SU-DHL-6 (cell line): Measurements from ENCODE around the gene PIEZO1.

Experiments used
- EZH2phosphoT487 ChIP-seq: fragments of 200-600 bp; sonication (generic), shearing (Covaris generic); conservative IDR thresholded peaks from 2 replicates; pipeline ENCODE4 v1.6.1; 2018; ENCODE audit warnings: mild to moderate bottlenecking, antibody characterized with exemption, low read length, moderate library complexity, mixed read lengths
- TF ChIP-seq, protein P1 (sequence below): fragments of 200-600 bp; sonication (generic); IDR thresholded peaks from one replicate; pipeline ENCODE4 v1.5.1; 2017; ENCODE audit warnings: antibody characterized with exemption, mild to moderate bottlenecking, low read length, moderate library complexity; ENCODE audit not compliant: insufficient read depth, poor library complexity, severe bottlenecking

DNA sequence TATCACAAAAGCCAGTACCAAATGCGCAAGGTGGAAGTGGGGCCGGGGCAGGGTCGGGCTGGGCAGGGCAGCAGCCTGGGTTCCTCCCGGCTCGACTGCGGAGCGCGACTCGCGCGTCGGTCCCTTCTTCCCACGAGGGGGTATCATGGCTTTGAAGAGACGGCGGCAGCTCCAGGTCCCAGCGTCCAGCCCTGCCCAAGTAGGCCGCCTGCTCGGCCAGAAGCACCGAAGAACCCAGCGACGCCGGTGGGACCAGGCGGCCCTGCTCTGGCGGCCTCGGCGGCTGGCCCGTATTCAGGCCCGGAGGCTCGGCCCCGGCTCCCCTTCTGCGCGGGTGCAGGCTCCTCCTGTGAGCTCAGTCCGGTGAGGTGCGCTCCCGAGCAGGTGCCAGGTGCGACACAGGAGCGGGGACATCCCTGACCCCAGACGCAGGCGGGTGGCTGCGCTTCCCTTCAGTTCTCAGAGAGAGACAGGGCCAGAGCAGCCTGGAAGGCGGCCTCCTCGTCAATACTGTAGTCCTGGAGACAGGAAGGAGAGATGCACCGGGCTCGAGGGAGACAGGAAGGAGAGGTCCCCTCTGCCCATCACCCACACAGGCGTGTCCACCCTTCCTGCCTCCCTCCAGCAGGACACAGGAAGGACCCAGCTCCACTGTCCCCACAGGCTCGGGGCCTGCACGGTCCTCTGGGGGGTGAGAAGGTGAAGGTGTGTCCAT, 87.7 kb downstream of the PIEZO1 start:
- TF ChIP-seq, protein P1, sequence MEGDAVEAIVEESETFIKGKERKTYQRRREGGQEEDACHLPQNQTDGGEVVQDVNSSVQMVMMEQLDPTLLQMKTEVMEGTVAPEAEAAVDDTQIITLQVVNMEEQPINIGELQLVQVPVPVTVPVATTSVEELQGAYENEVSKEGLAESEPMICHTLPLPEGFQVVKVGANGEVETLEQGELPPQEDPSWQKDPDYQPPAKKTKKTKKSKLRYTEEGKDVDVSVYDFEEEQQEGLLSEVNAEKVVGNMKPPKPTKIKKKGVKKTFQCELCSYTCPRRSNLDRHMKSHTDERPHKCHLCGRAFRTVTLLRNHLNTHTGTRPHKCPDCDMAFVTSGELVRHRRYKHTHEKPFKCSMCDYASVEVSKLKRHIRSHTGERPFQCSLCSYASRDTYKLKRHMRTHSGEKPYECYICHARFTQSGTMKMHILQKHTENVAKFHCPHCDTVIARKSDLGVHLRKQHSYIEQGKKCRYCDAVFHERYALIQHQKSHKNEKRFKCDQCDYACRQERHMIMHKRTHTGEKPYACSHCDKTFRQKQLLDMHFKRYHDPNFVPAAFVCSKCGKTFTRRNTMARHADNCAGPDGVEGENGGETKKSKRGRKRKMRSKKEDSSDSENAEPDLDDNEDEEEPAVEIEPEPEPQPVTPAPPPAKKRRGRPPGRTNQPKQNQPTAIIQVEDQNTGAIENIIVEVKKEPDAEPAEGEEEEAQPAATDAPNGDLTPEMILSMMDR = no peak
- TF ChIP-seq EZH2phosphoT487 = no peak
